Sigmoid colon (tissue), 4 donors: ENCODE data around the gene AGR3.

Experiments
- EP300 ChIP-seq, 4 donors: sonication (generic); formaldehyde crosslinking; IDR thresholded peaks; one replicate each; pipeline ENCODE4 v1.6.1; 2017; ENCODE audit warnings: antibody characterized with exemption in 4 of 4
- POLR2A ChIP-seq, 2 donors: fragments of 450-650 bp; IDR thresholded peaks; one replicate each; pipeline ENCODE4 v1.6.1; 2016; ENCODE audit warnings: antibody characterized with exemption in 2 of 2, mild to moderate bottlenecking in 2 of 2, moderate library complexity in 2 of 2
- TF ChIP-seq, protein P1 (sequence below), 4 experiments: fragments of 450-650 bp in 3 of 4; fragments of 200-600 bp in 1 of 4; IDR thresholded peaks; one replicate each; pipeline ENCODE4 v1.5.1; 2016 to 2019; ENCODE audit warnings: antibody characterized with exemption in 4 of 4, mild to moderate bottlenecking in 3 of 4, moderate library complexity in 2 of 4

DNA sequence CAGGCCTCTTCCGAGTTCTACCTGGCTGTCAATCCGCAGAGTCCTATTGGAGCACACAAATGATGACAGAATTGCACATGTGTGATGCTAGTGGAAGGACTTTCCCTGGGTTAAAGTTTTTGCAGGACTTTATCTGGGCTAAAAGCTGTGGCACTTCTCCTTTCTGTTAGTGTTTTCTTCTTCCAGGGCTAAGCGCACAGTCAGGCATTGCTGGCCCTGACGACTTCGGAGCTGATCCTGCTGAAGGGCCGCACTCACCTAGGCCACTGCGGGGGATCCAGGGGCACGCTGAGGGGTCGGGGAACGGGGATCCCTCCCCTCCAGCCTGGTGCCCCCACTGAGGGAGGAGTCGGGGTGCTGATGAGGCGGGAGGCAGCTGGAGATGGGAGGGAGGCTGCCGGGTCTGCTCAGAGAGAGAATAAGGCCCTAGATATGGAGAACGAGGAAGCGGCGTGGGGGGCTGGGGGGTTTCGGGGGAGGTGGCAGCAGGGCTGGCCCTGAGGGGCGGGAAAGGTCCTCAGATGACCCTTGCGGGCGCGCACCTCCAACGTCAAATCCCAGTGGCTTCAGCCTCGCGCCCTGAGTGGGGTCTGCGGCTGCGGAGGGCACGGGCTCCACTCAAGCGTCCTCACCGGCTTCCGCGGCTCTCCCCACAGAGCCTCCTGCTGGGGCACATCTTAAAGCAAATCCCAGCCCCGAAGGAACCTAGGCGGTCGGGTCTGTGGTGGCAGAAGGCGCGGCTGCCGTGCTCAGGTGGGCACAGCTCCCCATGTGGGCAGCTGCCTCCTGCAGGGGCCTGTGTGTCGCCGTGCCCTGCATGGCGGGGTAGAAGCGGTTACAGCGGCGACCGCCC, 30.9 kb downstream of the AGR3 start:
- TF ChIP-seq, protein P1, sequence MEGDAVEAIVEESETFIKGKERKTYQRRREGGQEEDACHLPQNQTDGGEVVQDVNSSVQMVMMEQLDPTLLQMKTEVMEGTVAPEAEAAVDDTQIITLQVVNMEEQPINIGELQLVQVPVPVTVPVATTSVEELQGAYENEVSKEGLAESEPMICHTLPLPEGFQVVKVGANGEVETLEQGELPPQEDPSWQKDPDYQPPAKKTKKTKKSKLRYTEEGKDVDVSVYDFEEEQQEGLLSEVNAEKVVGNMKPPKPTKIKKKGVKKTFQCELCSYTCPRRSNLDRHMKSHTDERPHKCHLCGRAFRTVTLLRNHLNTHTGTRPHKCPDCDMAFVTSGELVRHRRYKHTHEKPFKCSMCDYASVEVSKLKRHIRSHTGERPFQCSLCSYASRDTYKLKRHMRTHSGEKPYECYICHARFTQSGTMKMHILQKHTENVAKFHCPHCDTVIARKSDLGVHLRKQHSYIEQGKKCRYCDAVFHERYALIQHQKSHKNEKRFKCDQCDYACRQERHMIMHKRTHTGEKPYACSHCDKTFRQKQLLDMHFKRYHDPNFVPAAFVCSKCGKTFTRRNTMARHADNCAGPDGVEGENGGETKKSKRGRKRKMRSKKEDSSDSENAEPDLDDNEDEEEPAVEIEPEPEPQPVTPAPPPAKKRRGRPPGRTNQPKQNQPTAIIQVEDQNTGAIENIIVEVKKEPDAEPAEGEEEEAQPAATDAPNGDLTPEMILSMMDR (IDR thresholded peaks at IDR 0.05), result no peak
- TF ChIP-seq POLR2A (IDR thresholded peaks at IDR 0.05) (no peak), EP300 (IDR thresholded peaks at IDR 0.05) (no peak)
